ENCODE data around the gene NR4A1. TPM values are rescaled to one million over a fixed set of nuclear protein-coding genes. Genes with fewer than 3 reads are reported as not detected.
"Not testable (repeated sequence)": the region's sequence is repeated elsewhere in the genome, so short reads cannot be mapped to it uniquely, and the experiment has no call there.

The NR4A1 gene
- total and polyA plus RNA-seq, 8 donors: 11.7 to 85.4 (median 30.0) TPM

DNA sequence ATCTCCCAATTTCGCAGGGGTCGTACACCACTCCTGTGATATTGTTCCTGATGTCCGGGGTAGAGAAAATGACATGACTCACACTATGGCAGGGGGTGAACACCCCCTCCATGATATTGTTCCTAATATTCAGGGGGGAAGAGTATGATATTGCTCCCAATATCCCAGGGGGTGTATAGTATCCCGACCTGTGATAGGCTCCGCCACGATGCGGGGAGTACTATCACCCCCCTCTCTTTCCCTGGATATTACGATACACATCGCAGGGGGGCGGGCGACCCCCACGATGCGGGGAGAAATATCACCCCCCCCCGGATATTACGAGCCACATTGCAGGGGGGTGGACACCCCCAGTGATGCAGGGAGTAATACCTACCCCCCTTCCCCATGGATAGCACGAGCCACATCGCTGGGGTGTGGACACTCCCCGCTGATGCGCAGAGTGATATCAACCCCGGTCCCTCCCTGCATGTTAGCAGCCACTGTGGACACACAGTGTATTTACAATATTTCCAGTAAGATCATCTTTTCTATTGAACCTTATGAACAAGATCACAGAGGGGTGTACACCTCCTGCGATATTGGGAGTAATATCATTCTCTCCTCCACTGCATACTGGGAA lies 45.9 kb downstream of the NR4A1 start:
- intact Hi-C loops (cut with DNase I): no loop called here
- DNase-seq: peak in 1 of 6 donors; percentile 28
- no peak for FAIRE-seq
- Histone ChIP-seq H3K27me3 (no peaks in the 10 kb centered on the region), H3K9me3 (no peaks in the 10 kb centered on the region), H3K27ac (no peak overlapping the region), H3K4me1 (peaks cover 0 to 13% (median 4%) of the 10 kb centered on the region in 3 donors), H3K4me3 (no peak overlapping the region), H3K36me3 (no peaks in the 10 kb centered on the region)
- TF ChIP-seq, protein P1, sequence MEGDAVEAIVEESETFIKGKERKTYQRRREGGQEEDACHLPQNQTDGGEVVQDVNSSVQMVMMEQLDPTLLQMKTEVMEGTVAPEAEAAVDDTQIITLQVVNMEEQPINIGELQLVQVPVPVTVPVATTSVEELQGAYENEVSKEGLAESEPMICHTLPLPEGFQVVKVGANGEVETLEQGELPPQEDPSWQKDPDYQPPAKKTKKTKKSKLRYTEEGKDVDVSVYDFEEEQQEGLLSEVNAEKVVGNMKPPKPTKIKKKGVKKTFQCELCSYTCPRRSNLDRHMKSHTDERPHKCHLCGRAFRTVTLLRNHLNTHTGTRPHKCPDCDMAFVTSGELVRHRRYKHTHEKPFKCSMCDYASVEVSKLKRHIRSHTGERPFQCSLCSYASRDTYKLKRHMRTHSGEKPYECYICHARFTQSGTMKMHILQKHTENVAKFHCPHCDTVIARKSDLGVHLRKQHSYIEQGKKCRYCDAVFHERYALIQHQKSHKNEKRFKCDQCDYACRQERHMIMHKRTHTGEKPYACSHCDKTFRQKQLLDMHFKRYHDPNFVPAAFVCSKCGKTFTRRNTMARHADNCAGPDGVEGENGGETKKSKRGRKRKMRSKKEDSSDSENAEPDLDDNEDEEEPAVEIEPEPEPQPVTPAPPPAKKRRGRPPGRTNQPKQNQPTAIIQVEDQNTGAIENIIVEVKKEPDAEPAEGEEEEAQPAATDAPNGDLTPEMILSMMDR (IDR thresholded peaks at IDR 0.05): no peak
- no peak for ATAC-seq
- 67 to 79% methylated on average over 21 of the region's 21 CpGs for WGBS, 2 donors

DNA sequence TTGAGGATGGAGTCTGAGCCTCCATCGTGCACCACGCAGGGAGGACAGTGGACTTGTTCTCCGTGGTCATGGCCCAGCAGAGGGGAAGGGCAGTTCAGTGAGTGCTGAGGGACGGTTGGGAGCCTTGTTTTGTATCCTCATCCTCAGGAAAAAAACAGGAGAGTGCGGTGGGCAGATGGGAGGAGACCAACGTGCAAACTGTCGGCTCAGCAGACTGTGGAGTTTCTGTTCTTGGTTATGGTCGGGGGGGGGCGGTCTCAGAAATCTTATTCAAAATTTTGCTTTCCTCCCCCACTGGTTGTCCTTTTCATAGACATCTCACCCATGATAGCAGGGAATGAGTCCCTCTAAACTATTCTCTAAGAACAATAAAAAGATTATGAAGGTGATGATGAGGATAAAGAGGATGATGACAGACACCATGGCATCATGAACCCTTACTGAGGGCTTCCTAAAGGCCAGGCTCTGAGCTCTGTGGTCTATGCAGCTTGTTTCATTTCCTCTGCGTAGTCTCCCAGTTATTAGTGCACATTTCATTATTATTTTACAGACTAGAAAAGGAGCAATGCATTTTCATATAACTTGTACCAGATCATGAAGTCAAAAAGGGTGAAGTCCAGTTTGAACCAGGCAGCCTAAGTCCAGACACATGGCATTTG lies 53.3 kb downstream of the NR4A1 start:
- H3K27me3 ChIP-seq; intact Hi-C loops (cut with DNase I); H3K4me3 ChIP-seq; ATAC-seq; DNase-seq; H3K4me1 ChIP-seq; H3K9me3 ChIP-seq; H3K27ac ChIP-seq; FAIRE-seq; H3K36me3 ChIP-seq: not testable (repeated sequence)
- WGBS, 2 donors: 57 to 65% methylated on average over 10 of the region's 10 CpGs

Other genes starting within 250 kb of the NR4A1 start
- gene FIGNL2, start 202.7 kb upstream of the NR4A1 start, total RNA-seq: under 1 TPM; 0.09 to 0.47 (median 0.14) TPM
- under 1 TPM; 0.15 to 0.21 TPM for gene FIGNL2, start 202.7 kb upstream of the NR4A1 start, polyA plus RNA-seq
- gene ANKRD33, start 163.3 kb upstream of the NR4A1 start, total RNA-seq: not detected
- gene ANKRD33, start 163.3 kb upstream of the NR4A1 start, polyA plus RNA-seq: not detected
- gene ACVRL1, start 143.9 kb upstream of the NR4A1 start, total RNA-seq: 10 to 100 TPM in 3 of 6 donors, 1 to 10 TPM in 3; 6.6 to 20.8 (median 12.3) TPM
- 10 to 100 TPM; 10.1 to 16.1 TPM for gene ACVRL1, start 143.9 kb upstream of the NR4A1 start, polyA plus RNA-seq
- 10 to 100 TPM; 24.2 to 31.4 (median 27.8) TPM for gene ACVR1B, start 99.7 kb upstream of the NR4A1 start, total RNA-seq
- 10 to 100 TPM; 16.0 to 22.4 TPM for gene ACVR1B, start 99.7 kb upstream of the NR4A1 start, polyA plus RNA-seq
- 10 to 100 TPM in 3 of 6 donors, 1 to 10 TPM in 3; 7.1 to 18.0 (median 11.0) TPM for gene TAMALIN, start 44.5 kb upstream of the NR4A1 start, total RNA-seq
- gene TAMALIN, start 44.5 kb upstream of the NR4A1 start, polyA plus RNA-seq: 10 to 100 TPM; 25.4 to 51.6 TPM
- gene ATG101, start 18.5 kb downstream of the NR4A1 start, total RNA-seq: 10 to 100 TPM; 13.6 to 20.4 (median 18.7) TPM
- gene ATG101, start 18.5 kb downstream of the NR4A1 start, polyA plus RNA-seq: 10 to 100 TPM; 23.0 to 31.7 TPM
- gene SMIM41, start 28.3 kb downstream of the NR4A1 start, total RNA-seq: under 1 TPM in 2 of 6 donors, not detected in 4; 0.09 to 0.20 TPM
- under 1 TPM in 1 of 2 donors, not detected in 1; 0.19 TPM for gene SMIM41, start 28.3 kb downstream of the NR4A1 start, polyA plus RNA-seq
- 10 to 100 TPM in 3 of 6 donors, 1 to 10 TPM in 3; 4.8 to 18.3 (median 9.0) TPM for gene KRT80, start 140.6 kb downstream of the NR4A1 start, total RNA-seq
- gene KRT80, start 140.6 kb downstream of the NR4A1 start, polyA plus RNA-seq: 1 to 10 TPM; 8.1 to 9.1 TPM
- 100 to 1,000 TPM in 3 of 6 donors, 10 to 100 TPM in 3; 57.5 to 336 (median 90.6) TPM for gene KRT7, start 181.8 kb downstream of the NR4A1 start, total RNA-seq
- gene KRT7, start 181.8 kb downstream of the NR4A1 start, polyA plus RNA-seq: 100 to 1,000 TPM; 111 to 238 TPM
- gene KRT86, start 223.2 kb downstream of the NR4A1 start, total RNA-seq: 1 to 10 TPM in 4 of 6 donors, under 1 TPM in 2; 0.60 to 3.3 (median 1.6) TPM
- gene KRT86, start 223.2 kb downstream of the NR4A1 start, polyA plus RNA-seq: 1 to 10 TPM; 1.5 to 3.2 TPM
- gene KRT81, start 240.1 kb downstream of the NR4A1 start, total RNA-seq: under 1 TPM in 2 of 6 donors, not detected in 4; 0.22 to 0.76 TPM
- gene KRT81, start 240.1 kb downstream of the NR4A1 start, polyA plus RNA-seq: under 1 TPM; 0.38 to 0.66 TPM